GM21390 (cell line): Measurements from ENCODE around the gene TMEM132D.
"Not testable (repeated sequence)": the region's sequence is repeated elsewhere in the genome, so short reads cannot be mapped to it uniquely, and the experiment has no call there.

Experiments used
- ATAC-seq: cut with Tn5 transposase; IDR thresholded peaks from one replicate; pipeline ENCODE4 v1.9.1; 2021; ENCODE audit not compliant: unreplicated experiment

TMEM132D gene

DNA sequence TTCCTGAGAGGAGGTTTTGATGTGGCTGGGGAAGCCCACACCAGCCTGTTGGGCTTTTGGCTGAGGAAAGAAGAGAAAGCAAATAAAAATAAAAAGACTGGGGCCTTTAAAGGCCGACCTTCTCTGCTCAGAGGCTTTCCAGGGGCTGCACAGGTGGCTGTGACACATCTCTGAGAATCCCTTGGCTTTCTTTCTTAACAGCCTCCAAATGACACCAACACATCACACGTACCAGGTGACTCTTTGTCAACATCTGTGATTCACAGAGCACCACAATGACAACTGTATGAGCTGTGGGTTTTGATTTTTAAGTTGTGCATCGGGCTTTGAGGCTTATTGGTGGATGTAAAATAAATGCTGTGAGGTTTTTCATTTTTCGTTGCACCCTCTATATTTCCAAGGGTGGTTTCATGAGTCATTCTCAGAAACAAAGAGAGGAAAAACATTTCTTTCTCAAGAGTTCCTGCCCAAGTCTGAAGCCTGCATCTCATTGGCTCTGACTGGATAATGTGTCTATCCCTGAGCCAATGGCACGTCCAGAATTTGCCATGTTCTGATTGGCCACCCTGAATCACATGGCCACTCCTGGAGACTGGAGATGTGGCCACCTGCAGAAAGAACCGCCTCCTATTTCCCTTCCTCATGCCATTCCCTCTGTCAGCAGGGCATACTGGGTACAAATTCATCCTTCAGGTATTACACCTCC lies 701.6 kb downstream of the TMEM132D start:
- no peak for ATAC-seq

DNA sequence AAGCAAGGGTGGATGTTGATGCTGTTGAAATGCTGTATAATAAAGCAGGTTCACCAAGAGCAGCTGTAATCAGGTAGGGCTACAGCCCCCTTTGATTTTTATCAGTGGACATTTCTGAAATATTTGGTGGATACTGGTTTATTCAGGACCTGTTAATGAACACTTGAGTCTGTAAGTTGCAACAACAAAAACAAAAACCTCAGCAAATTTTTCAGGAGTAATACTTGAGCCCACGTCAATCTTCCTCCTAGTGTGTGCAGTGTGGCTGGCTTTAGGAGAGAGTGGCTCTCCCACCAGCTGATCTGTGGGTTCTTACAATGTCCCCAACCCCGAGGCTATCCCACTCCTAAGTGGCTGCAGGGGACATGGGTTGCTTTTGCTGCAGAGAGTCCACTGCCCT lies 702.8 kb downstream of the TMEM132D start:
- no peak for ATAC-seq

DNA sequence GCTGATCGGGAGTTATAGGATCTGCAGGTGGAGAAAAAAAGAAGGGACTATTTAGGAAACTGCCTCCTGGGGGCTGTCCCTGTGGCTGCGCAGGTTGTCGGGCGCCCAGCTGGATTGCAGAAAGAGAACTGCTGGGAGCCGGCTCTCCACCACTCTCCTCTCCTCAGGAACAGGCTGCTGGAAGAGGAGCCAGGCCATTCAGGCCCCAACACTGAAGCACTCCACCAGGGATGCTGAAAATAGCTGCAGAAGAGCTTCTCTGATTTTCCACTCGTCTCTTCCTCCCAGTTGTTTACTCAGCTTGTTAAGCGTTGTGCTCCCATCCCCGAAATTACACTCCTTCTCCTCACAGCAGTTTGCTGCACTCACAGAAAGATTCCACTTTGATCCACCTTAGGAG lies 703.2 kb downstream of the TMEM132D start:
- no peak for ATAC-seq

DNA sequence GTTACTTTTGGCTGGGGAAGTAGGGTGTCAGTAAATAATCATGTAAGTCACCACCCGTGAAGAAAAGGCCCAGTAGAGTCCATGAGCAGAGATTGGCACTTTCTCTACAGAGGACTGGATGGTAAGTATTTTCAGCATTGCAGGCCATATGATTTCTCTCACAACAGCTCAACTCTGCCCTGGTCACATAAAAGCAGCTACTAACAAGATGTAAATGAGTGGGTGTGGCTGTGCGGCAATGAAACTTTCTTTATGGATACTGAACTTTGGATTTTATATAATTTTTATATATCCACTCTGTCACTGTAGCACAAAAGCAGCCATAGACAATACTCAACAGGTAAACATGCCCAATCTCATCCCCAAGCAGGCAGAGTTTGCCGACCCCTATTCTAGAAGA lies 706.9 kb downstream of the TMEM132D start:
- no peak for ATAC-seq

DNA sequence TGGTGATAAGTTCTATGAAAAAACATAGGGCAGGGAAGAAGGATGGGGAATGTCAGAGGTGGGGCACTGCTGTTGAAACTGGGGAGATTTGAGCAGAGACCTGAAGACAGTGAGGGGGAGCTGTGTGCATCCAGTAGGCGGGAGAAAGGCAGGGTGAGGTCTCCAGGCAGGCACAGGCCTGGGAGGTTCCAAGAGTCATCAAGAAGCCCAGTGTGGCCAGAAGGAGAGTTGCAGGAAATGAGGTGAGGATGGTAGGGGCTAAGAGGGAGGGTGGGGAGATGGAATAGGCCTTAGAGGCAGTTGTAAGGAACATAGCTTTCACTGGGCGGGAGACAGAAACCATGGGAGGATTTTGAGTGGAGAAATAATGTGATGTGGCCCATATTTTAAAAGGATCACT lies 708.7 kb downstream of the TMEM132D start:
- ATAC-seq: no peak

DNA sequence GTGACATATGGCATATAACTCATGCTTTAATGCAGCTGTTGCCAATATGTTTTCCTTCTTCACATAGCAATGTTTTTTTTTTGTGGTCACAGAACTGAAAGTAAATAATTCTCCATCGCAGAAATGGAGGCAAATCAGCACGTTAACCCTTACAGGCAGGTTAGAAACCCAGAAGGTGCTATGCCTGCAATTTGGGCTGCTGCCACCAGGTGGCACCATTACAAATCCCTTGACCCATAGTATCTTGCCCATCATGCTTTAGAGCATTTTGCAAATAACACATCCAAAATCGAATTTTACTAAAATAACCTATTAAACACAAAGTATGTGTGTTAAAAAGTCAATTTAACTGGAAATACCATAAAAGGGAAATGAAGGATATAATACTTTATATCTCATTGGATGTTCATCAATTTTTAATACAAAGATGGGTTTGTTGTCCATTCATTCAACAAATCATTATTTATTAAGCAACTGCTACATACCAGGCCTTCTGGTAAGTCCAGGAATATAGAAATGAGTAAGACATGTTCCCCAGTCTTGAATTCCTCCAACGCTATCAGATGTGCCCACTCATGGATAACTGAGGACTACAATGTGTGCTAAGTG lies 710.5 kb downstream of the TMEM132D start:
- no peak for ATAC-seq

DNA sequence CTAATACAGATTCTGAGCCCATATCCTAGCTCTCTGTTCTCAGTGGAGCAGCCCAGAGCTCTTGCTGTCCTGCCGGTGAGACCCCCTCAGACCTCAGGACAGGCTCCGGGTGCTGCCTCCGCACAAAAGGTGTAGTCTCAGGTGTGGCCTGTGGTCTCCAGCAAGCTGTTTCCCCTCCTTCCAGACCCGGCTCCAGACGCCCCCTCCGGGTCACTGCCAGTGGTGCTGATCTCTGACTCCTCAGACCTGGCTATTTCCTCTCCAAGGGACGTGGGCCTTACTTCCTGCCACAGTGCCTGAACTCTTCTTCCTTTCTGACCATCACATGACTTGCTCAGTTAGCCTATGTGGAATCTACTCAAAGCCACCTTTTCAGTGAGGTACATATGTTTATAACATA lies 713.0 kb downstream of the TMEM132D start:
- ATAC-seq: no peak

DNA sequence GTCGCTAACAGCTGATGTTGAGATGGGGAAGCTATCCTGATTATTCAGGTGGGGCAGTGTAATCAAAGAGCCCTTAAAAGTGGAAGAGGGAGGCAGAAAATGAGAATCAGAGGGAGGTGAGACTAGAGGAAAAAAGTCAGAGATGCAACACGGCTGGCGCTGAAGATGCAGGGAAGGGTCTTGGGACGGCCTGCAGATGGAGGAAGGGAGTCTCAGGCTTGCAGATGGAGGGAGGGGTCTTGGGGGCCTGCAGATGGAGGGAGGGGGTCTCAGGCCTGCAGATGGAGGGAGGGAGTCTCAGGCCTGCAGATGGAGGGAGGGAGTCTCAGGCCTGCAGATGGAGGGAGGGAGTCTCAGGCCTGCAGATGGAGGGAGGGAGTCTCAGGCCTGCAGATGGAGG lies 713.9 kb downstream of the TMEM132D start:
- not testable (repeated sequence) for ATAC-seq

DNA sequence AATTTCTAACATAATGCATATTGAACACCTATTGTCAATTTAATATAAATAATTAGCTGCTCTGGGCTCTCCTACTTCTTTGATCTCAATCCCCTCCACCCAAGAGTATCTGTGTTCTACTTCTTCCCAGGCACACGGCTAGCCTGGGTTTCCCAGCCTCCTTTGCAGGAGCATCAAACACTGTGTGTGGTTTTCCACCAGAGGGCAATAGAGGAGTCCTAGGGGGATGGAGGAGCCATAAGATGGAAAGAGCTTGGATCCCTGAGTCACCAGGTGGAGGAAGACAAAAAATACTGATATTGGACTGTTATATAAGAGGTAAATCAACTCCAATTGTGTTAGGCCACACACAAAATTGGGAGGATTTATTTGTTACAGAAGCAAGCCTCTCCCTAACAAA lies 716.9 kb downstream of the TMEM132D start:
- no peak for ATAC-seq

DNA sequence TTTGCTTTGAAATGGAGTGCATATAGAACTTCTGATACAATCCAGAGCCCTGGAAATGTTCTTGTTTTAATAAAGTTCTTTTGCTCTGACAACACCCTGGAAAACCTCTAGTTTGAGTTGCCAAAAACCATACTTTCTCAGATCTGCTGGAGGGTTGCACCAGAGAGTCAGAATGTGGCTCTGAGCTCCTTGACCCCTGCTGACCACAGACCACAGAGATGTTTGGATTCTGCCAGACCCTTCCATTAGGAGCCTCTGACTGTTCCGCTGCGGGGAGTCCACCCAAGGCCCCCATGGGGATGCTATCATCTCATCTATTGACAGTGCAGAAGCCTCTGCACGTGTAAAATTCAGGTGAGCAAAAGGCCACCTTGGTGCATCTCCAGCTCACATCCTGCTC lies 718.0 kb downstream of the TMEM132D start:
- ATAC-seq: no peak

DNA sequence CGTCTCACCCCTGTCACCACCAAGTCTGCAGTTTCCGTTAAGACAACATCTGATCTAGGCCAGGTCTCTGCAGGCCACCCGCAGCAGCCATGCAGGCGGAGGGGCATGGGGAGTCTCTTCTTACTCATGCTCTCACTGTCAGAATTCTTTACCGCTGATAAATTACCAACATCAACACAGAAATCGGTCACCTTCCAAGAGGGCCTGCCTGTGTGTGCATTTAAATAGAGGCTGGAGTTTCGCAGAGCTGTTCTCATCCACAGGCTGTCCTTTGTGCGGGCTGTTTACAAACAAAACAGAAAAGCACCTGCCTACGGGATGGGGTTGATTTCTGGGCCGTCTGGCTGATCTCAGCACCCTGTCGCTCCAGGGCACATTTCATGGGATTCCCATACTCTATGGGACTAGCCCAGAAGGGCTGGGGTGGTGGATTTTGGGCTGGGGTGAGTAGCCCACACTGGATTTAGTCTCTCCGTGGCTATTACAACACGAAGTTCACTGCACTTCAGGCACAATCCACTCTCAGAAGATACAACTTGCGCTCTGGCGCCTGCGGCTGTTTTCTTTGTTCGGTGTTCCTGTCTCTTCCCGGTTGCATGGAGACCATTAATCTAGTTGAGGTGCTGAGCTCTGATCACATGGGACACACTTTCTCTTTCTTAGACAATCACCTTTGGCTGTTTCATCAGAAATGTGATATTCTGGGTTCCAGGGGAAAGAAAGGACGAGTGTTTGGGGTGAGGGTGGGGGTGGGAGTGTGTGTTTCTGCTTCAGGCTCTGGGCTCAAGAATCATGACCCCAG lies 719.5 kb downstream of the TMEM132D start:
- no peak for ATAC-seq

DNA sequence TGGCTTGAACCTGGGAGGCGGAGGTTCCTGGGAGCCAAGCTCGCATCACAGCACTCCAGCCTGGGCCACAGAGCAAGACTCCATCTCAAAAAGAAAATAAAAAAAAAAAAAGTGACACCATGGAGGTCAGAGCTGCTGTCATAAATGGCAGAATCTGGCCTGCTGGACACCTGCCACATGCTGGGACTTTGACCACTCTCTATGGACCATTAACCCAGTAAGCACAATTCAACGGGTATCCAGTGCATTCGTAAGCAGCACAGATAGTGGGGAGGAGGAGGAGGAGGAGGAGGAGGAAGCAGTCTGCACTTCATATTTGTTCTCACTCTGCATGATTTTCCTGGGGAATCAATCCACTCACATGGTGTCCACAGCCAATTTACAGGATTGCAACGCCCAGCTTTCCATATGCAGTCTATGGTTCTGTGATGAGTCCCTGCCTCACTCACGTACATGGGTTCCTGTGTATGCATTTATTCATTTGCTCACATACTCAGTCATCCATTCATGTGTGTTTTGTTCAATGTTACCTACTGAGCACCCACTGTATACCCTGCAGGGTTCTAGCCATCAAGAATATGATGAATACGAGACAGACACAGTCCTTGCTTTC lies 723.8 kb downstream of the TMEM132D start:
- ATAC-seq: no peak

DNA sequence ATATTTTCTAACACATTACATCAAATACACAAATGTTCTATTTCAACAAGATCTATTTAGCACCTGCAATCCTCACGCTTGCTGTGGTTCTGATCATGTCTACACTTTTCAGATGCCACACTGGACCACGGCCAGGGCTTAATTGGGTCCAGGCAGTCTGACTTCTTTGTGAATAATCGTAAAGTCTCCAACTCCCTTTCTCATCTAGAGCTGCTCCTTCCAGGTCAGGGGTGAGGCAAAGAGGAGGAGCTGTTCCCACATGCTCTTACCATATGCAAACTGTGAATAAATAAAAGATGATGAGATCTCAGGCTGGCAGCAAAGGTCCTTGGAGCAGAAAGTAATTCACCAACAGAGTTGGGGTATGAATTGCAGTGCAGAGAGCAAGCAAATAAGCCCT lies 733.9 kb downstream of the TMEM132D start:
- no peak for ATAC-seq

DNA sequence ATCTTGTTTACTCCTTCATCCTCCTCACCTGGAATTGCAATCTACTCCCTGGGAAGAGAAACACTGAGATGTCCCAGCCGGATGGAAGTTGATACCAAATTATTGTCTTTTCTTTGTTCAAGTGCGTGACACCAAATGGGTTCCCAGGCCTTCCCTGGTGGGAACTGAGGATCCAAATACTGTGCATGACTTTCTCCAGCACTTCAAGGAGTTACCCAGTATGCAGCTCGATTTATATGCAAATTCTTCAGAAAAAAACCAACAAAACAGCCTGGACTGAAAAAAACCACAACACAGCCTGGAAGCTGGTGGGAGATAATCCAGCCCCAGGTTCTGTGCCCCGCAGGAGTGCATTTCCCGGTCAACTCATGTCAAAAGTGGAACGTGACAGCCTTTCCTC lies 740.0 kb downstream of the TMEM132D start:
- ATAC-seq: no peak

DNA sequence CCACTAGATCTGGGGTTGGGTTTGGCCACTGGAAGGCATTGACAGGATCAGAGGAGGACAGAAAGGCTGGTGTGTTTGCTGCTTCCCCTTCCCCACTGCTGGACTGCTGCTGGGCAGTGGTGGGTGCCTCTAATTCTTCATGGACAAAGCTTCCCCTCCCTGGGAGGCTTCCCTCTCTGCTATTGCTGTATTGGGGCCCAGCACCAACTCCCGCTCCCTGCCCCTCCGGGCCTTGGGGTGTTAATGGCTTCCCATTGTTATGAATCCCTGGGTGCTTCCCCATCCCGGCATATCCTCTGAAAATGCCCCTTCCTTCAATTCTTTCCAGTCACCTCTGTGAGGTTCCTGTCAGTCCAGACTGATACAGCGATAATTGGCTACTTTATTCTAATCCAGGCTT lies 740.4 kb downstream of the TMEM132D start:
- ATAC-seq: no peak

DNA sequence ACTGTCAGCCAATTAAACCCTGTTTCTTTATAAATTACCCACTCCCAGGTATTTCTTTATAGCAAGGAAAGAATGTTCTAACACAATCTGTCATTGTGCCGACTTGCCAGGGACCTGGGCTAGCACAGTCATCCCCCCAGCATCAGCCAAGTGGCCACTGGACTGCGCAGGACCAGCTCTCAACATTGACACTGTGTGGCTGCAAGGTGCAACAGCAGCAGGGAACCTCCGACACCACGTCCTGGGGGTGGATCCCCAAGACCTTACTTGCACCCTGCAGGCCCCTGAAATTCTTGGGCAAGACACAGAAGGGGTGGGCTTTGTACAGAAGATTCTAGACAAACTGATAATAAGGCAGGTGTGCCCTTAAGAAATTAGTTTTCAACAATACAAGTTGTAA lies 741.0 kb downstream of the TMEM132D start:
- ATAC-seq: no peak

DNA sequence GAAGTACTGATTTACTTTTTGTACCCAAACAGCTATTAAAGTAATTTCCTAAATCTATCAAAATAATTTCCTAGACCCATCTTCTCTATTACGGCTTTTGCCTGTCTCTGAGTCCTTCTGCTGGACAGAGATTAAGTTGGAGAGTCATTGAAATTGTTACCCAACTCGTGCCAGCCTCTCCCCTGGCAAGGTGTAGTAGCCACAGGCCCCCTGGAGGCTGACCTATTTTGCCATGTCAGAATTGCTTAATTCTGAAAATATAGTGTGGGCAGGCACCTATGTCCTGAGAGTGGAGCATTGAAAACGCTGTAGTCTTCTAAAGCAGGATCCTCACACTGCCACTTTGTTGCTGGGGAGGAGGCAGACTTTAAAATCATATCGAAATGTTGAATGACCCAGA lies 742.3 kb downstream of the TMEM132D start:
- no peak for ATAC-seq

DNA sequence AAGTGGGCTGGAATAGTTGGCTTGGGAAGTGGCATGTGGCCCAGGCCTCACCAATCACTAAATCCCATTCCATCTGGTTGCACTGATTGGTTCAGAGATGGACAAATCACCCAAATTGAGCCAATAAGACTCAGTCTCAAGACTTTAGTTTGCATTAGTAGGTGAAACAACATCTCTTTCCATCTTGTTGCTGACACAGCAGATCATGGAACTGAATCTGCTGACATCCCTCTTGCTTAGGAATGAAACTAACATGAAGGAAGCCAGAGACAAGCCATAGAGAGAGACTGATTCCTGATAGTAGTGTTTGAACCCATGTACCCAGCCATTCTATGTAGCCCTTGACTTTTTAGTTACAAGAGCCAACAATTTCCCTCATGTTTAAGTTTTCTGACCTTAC lies 743.5 kb downstream of the TMEM132D start:
- ATAC-seq: no peak

DNA sequence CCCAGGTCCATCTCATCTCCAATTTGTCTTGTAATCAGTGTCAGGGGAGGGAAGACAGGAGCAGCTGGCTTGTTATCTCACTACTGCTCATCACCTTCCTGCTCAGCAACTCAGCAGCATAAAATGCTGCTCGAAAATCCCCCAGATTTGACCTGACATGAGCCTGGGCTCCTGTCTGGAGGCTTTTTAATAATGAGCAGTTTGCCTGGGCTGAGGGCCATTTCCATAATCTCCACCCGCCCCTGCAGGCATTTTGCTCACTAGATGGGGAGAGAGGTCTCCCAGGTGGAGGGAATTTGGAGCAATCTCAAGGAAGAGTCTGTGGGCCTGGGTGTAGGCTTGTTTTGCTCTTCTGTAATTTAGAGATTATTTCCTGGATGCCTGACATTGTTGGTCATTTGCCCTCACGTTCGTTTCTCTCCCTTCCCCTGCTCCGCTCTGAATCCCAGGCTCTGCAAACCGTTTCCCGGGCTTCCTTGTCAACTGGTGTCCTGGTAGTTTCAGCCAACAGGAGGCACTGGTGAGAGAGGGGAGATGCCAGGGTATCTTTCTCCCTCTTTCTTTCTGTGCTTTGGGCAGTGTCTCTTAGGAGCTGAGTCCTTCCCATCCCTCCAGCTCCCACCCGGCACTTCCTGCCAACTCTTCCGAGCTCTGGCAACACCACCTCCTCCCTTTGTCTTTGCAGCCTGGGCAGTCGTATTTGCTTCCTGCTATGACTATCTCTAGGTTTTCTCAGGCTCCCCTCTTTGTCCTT lies 751.3 kb downstream of the TMEM132D start:
- no peak for ATAC-seq

DNA sequence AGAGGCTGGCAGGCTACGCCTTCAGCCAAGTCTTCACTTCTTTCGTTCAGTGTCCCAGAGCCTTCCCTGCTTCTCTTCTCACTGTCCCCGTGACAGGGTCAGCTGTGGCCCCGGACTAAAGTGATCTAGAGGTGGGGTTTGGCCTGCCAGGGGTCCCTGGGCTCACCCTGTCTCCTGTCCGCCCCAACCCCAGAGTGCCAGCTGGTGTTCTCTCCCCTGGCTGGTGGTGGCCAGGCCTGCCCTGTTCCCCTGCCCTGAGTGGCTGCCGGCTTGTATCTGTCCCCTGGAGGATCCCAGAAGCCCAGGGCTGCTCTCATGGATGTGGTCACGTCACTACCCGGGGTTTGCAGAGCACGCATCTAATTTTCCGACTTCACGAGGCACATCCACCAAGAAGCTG lies 753.1 kb downstream of the TMEM132D start:
- ATAC-seq: no peak

DNA sequence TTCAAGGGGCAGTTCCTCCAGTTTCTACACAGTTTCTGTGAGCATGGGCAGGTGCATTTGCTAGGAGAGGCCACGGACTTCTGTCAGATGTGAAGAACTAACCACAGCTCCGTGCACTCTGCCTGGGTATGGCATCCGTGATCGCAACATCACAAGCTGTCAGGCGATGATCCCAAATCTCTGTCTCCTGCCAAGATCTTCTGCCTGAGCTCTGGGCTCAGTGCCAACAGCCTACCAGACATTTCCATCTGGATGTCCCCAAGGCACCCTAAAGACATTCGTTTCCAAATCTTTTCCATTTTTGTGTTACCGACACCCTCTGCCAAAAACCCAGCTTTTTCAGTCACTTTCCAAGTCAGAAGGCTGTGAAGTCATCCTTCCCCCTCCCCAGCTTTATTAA lies 758.4 kb downstream of the TMEM132D start:
- ATAC-seq: no peak
